GM11168 (cell line): ENCODE measurements around the gene PCCA.

Experiments
- in situ Hi-C: fragments of 300-500 bp; cut with MboI; formaldehyde crosslinking; loops from one replicate; pipeline ENCODE4 v1.12.0; 2022; ENCODE audit warnings: low sequenced_read_pairs; ENCODE audit not compliant: unreplicated experiment

PCCA gene

DNA sequence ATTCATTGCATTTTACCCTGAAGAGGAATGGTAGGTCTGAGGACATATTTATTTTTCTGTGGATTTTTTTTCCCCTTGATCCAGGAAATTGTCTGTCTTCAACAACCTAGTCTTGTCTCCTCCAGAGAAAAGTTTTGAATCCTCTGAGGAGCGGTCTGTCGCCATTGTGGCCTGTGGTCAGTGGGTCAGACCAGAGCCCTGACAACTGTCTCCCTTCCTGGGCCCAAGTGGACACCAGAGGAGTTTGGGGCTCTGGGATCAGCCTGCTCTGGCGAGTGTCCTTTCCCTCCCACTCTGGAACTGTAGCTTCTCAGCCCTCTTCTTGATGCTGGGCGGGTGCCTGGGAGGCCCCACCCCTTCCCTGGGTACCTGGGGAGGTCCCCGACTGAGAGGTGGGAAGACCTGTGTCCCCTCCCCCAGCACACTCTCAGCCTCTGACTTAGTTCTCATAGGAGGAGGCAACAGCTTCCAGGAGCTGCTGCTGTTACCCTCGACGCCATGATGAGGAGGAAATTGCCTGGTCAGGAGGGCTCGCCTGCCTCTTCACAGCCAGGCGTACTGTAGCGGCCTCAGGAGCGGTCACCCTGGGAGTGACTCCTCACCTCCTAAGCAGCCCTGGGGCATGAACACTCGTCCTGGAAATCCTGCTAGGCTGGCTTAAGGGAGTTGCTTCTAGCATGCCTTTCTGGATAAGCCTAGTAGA, 389.4 kb downstream of the PCCA start:
- in situ Hi-C loops, result no loop called here

- in situ Hi-C loops, result no loop called here
Observed at GRCh38 chr13:100480676-100481075, 391.8 kb downstream of the PCCA start.

- in situ Hi-C loops, result no loop called here
Observed at GRCh38 chr13:100483139-100483538, 394.2 kb downstream of the PCCA start.

GRCh38 chr13:100483841-100484381, 395.0 kb downstream of the PCCA start:
- in situ Hi-C loops, result no loop called here

- in situ Hi-C loops, result no loop called here
Observed at GRCh38 chr13:100484702-100485101, 395.8 kb downstream of the PCCA start.

DNA sequence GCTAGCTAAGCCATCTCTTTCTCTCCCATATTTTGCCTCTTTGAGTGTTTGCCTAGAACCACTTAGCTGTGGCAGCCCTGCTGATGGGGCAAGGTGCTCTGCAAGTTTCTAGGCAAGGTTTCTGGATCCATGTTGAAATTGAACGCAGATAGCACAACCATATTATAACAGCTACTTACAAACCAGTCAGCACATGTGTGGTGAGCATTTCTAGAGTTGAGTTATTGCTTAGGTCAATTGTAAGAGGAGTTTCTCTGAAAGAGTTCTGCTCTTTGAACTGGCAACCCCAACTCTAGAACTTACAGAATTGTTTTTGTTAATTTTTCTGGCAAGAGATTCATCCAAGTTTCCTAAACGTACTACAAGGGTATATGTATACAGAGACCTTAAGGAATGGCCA, 396.4 kb downstream of the PCCA start:
- in situ Hi-C loops, result no loop called here

GRCh38 chr13:100490692-100491091, 401.8 kb downstream of the PCCA start:
- in situ Hi-C loops, result no loop called here

DNA sequence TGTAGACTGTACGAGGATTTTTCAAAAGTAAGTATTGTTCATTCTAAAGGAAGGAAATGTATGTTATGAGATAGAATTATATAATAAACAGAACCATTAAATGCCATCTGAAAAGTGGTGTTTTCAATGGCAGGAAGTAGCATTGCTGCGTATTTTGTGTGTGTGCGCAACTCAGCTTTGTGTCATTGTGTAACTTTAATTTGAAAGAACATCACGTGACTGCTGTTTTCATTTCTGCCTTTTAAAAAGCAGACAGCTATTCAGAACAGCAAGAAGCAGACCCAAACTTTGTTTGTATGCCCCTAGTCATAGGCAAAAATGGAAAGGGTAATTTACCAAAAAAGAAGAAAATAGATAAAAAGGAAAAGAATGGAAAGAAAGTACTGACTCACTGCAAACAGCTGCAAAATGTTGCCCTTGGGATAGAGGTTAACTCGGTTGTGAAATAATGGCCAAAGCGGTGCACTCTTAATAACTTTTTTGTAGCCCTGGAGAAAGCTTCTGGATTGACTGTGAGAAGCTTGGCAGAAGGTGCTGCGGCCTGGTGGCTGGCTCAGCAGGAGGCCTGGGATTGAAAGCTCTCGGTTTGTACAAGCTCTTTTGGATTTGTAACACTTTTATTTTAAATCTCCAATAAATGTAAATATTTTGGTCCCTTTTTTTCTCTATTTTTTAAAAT, 402.4 kb downstream of the PCCA start:
- in situ Hi-C loops, result no loop called here

- in situ Hi-C loops, result no loop called here
Observed at GRCh38 chr13:100493418-100493817, 404.5 kb downstream of the PCCA start.

- in situ Hi-C loops, result no loop called here
Observed at GRCh38 chr13:100495455-100495854, 406.6 kb downstream of the PCCA start.

- in situ Hi-C loops, result no loop called here
Observed at GRCh38 chr13:100497389-100497788, 408.5 kb downstream of the PCCA start.

DNA sequence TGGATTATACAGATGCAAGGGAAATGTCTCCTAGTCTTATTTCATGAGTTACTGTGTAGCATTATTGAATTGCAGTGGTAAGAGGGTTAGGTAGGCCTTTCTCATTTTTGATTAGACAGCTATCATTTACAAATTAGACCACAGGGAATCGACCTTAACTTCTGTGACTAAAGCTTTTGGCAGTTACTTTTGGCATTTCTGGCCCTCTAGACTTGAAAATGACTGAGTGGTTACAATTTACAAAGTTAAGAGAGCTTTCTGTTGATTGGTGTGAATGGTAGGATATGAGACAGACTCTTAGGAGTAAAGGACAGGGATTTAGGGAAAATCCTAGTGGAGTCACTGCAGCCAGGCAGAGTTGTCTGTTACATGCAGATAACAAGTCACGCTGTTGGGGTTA, 413.6 kb downstream of the PCCA start:
- in situ Hi-C loops, result no loop called here

DNA sequence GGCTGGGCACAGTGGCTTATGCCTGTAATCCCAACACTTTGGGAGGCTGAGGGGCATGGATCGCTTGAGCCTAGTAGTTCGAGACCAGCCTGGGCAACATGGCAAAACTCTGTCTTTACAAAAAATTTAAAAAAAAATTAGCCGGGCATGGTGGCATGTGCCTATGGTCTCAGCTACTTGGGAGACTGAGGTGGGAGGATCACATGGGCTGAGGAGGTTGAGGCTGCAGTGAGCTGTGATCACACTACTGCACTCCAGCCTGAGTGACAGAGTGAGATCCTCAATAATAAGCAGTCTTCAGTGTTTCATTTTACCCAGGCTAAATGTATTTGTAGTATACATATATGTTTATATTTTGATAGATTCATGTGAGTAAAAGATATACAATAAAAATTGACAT, 414.7 kb downstream of the PCCA start:
- in situ Hi-C loops, result no loop called here

GRCh38 chr13:100506154-100506553, 417.3 kb downstream of the PCCA start:
- in situ Hi-C loops, result no loop called here

GRCh38 chr13:100506600-100507422, 417.9 kb downstream of the PCCA start:
- in situ Hi-C loops, result no loop called here

DNA sequence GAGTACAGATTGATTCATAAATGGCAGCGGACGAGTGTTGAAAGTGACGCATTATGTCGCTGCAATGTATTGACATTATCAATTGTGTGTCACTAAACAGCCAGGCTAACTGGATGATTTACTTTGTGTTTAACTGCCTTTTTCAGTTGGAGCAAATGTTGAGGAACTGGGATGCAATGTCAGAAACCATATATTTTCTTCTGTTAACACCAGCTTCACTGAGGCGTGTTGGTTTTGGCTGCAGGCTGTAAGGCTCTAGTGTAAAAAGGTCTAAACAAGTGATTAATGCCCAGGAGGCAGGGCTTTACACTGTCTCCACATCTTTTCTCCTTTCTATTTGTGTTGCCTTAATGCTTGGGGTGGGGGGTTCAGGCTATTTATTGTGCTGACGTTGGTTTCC, 419.6 kb downstream of the PCCA start:
- in situ Hi-C loops, result no loop called here

- in situ Hi-C loops, result no loop called here
Observed at GRCh38 chr13:100508996-100509395, 420.1 kb downstream of the PCCA start.

- in situ Hi-C loops, result no loop called here
Observed at GRCh38 chr13:100510208-100510957, 421.5 kb downstream of the PCCA start.

- in situ Hi-C loops, result no loop called here
Observed at GRCh38 chr13:100511466-100511865, 422.6 kb downstream of the PCCA start.

DNA sequence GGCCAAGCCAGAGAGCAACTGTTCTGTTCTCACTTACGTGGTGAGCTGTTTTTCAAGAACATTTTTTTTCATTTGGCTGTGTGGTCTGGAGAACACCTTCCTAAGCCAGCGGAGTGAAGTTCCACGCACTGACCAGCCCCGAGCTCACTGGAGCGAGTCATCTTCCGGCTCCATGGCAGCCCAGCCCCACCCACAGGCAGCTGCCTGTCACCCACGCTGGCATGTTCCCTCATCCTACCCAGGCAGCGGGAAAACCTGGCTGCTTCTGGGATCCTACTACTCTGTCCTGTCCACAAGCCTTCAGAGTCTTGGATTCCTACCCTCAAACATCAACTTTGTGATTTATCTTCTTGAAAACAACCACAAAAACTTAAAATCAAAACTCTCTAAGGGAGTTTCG, 423.5 kb downstream of the PCCA start:
- in situ Hi-C loops, result no loop called here
